ENCODE data around the gene SMAP1.

- TF ChIP-seq CTCF (IDR thresholded peaks at IDR 0.05; ENCODE audit: low read depth, low read length) = no peak
- TF ChIP-seq POLR2A (IDR thresholded peaks at IDR 0.05; ENCODE audit: extremely low read depth, insufficient read length) = no peak
- no peak for TF ChIP-seq MAX (IDR thresholded peaks at IDR 0.05; ENCODE audit: low read depth, low read length)
Measured at GRCh38 chr6:70900047-70900446, 232.4 kb downstream of the SMAP1 start.

Measured in NB4 (cell line).